Occipital lobe (tissue), 2 donors: ENCODE data around the gene DLK1. TPM values are rescaled to one million over a fixed set of nuclear protein-coding genes. Genes with fewer than 3 reads are reported as not detected.

Experiments used
- DNase-seq: peaks from one replicate; lab custom pipeline; 2025; lab: John Stamatoyannopoulos, UW
- total RNA-seq: library from RNA; depleted of rRNA; stranded (reverse); fragments of >200 nt; gene quantifications from one replicate; pipeline ENCODE4 v1.2.3, GENCODE V29; 2014

The DLK1 gene
- total RNA-seq, 1 donor from 2014 or later = 0.31 TPM

DNA sequence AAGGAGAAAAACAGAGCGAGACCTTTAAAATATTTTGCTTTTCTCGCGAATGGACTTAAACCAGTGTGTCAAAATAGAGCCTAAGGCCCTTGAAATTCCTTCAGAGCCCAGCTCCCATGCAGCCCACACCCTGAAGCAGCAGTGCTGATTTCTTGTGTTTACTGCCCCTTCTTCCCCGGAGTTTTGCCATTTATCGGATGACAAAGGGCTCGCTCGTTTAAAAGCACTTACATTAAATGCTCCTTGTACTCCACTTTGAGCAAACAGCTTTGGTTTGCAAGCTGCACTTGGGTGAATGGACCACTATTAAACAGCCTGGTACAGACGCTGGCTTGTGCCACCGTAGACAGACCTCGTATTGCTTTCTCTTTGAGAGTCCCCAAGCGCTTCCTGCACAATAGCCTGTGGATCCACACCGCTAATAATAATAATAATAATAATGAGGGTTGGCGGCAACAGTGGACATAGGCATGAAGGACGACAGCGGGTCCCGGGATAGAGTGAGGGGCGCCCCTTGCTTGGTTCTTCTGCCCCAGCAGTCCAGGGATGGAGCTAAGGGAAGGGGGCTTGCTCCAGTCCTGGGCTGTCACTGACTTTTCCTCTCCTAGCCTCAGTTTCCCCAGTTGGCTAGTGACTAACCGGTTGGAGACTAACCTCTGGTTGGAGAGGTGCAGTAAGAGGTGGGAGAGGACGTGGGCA lies 6.6 kb downstream of the DLK1 start:
- no peak for DNase-seq

DNA sequence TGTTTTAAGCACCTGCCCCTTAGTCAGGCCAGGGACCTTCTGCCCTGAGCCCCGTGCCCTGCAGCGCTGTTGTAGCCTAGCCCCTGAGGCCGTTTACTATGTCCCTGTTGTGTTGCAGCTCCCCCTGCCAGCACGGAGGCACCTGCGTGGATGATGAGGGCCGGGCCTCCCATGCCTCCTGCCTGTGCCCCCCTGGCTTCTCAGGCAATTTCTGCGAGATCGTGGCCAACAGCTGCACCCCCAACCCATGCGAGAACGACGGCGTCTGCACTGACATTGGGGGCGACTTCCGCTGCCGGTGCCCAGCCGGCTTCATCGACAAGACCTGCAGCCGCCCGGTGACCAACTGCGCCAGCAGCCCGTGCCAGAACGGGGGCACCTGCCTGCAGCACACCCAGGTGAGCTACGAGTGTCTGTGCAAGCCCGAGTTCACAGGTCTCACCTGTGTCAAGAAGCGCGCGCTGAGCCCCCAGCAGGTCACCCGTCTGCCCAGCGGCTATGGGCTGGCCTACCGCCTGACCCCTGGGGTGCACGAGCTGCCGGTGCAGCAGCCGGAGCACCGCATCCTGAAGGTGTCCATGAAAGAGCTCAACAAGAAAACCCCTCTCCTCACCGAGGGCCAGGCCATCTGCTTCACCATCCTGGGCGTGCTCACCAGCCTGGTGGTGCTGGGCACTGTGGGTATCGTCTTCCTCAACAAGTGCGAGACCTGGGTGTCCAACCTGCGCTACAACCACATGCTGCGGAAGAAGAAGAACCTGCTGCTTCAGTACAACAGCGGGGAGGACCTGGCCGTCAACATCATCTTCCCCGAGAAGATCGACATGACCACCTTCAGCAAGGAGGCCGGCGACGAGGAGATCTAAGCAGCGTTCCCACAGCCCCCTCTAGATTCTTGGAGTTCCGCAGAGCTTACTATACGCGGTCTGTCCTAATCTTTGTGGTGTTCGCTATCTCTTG lies 7.6 kb downstream of the DLK1 start:
- DNase-seq = no peak

DNA sequence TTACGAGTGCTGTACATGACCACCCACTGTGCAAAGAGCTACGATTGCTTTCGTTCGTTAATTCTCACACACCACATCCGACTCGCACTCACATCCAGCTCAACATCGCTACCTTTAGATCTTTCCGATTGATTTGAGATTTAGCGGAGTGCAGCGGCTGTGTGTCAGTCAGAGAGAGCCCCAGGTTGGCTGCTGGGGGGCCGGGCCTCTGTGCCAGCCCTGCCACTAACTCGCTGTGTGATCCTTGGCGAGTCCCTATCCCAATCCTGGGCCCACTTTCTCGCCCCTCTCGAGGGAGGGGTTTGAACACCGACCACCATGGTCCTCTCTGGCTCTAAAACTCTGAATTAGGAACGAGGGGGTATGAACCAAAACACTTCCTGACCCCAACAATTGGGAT lies 8.6 kb downstream of the DLK1 start:
- DNase-seq = no peak

DNA sequence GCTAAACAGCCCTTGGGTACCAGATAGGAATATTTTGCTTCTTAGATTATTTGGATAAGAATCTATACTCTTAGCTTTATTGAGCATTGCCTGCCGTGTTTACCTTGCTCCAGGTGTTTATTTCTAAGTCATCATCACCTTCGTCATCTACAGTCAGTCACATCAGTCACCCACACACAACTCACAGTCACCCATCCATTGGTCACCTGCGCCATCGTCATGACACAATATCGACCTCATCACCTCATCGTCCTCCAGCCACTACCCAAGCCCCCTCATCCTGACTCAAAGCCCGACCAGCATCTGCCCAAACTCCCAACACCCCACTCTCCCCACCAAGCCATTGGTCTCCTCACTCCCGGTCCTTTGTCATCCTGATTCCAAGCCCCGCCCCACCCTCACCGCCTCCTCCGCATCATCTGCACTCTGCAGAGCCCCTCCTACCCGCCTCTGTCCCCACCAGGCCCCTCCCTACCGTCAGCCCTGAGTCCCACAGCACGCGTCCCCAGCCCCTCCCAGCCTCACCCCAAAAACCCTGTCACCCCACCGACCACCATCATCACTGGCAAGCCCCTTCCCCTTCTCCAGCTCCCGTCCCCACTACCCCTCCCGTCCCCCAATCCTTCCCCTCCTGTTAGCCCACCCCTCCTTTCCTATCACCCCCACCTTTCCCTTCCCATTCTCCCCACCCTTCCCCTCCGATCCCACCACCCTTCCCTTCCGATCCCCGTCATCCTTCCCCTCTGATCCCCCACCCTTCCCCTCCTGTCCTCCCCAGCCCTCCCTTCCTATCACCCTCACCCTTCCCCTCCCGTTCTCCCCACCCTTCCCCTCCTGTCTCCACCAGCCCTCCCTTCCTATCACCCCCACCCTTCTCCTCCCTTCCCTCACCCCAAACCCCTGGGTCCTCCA lies 9.8 kb downstream of the DLK1 start:
- DNase-seq = no peak

DNA sequence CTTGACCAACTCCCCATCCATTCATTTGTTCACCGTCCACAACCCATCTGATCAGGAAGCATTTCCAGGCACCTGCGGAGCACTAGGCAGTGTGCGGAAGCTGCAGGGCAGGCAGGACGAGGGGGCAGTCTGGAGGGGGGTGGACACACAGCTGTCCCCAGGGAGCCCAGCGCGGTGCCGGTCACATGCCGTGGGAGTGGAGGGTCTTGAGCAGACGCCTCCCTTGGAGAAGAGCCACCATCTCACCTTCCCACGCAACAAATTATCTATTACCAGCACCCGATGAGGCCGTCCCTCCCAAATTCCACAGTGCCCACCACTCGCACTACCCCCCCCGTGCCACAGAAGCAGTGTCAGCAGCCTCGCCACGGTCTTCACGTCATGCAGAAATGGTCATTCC lies 10.8 kb downstream of the DLK1 start:
- DNase-seq = no peak

DNA sequence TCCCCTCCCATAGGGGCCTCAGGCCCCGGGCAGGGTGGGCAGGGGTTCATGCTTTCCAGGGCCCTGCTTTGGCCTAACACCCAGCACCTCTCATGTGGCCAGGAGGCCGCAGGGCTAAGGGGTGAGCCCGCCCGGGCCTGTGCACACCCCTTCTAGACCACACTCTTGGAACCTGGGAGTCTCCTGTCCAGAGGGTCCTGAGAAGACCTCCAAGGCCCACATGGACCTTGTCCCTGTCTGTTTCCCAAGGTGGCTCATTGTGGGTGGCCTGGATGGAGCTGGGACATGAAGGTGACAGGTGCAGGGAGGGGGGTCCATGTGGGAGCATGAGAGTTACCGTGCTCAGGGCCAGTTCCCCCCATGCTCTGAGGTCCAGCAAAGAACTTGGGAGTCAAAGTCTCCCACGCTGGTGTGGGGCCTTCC lies 11.6 kb downstream of the DLK1 start:
- DNase-seq = no peak

DNA sequence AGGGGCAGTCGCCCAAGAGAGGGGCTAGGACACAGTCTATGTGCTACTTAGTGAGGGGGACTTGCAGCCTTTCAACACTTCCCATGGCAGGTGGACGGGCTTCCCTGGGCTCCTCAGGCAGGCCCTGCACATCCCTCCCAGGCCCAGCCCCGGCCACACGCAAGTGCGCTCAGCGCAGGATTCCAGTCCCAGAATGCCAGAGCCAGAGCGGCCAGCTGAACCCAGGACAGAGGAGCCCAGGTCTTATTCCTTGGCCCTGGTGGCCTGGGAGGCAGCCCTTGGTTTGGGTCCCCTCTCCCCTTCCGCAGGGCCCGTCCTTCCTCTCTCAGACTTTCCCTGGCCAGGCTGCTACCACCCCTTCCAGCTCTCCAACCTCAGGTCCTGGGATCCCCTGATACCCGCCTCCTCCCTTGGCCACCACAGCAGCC lies 12.0 kb downstream of the DLK1 start:
- DNase-seq = no peak

DNA sequence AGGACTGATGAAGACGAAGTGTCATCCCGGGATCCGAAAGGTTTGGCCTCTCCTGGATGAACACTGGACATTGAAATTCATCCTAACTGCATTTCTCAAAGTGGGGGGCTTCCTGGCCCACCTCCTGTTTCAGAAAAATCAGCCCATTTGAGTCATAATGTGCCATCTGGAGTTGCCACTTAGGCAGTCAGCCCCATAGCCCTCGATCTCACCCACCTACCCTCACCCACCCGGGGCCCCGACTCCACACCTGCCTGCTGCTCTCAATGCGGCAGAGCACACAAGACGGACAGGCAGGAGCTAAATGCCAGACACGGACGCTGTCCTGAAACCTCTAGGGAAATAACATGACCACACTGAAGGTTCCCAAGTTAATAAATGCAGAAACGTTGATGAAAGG lies 12.6 kb downstream of the DLK1 start:
- DNase-seq = no peak

DNA sequence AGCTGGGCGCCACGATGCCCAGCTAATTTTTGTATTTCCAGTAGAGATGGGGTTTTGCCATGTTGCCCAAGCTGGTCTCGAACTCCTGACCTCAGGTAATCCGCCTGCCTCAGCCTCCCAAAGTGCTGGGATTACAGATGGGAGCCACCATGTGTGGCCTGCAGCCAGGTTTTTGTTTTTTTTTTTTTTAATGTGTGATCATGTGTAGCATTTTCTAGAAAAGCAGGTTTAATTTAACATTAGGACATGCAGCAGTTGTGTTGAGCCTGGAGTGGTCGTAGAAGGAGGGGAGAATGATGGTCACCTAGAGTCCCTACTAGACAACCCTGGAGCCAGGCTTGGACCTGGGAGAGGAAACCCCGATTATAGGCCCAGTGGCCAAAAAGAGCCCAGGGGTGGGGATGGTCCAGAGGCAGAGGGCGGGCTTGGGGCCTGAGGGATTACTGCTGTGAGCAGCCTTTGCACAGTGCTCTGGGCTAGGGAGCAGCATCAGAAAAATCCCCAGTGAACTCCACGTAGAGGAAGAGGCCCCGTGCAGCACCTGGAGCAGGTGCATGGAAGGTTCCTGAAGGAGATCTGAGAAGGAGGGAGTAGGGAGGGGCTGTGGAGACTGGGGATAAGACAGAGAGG lies 13.6 kb downstream of the DLK1 start:
- DNase-seq = no peak

DNA sequence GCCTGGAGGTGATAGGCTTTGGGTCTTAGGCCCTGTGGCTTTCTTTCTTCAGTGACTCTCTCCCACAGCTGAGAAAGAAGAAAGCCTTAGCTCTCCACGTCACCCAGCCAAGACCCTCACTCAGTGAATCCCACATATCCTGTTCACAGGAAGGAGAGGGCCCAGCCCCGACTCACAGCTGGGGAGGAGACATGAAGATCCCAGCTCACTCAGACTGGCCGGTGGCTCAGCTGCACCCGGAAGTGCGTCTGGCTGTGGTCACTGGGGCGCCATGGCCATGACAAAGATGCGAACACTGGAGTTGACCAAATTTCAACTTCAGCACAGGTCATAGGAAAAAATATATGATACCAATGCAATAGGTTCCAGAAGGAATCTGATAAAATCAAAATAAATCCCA lies 14.2 kb downstream of the DLK1 start:
- no peak for DNase-seq

DNA sequence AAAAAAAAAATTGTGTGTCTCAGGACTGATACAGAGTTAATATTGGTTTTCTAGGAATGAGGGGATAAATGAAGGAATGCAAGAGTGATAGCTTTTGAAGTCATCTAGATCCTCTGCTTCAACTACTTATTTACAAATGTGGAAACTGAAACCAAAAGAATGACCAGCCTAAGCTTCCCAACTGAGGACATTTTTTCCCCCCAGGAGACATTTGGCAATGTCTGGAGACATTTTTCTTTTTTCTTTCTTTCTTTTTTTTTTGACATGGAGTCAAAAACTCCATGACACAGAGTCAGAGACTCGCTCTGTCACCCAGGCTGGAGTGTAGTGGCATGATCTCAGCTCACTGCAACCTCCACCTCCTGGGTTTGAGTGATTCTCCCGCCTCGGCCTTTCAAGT lies 15.3 kb downstream of the DLK1 start:
- DNase-seq = no peak

DNA sequence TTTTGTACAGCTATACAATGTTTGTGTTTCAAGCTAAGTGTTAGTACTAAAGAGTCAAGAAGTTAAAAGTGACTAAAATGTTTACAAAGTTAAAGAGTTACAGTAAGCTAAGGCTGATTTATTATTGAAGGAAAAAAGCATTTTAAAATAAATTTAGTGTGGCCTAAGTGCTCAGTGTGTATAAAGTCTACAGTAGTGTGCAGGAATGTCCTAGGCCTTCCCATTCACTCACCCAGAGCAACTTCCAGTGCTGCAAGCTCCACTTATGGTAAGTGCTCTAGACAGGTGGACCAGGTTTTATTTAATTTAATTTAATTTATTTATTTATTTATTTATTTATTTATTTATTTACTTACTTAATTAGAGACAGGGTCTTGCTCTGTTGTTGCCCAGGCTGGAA lies 19.6 kb downstream of the DLK1 start:
- no peak for DNase-seq

DNA sequence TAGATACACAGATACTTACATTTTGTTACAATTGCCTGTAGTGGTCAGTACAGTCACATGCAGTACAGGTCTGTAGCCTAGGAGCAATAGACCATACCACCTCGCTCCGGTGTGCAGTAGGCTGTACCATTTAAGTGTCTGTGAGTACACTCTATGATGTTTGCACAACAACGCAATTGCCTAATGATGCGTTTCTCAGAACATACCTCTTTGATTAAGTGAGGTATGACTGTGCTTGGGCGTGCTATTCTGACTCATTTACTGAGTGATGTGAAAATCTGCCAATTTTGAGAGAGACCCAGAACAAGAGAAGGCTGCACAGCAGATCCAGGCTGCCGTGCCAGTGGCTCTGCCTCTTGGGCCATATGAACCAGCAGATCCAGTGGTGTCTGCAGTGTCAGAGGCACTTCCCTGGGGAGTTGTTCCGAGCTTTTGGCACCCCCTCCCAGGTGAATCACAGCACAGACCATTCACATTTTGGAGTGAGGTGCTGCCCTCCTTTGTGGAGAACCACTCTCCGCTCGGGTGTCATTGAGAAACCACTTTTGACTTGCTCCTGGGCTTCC lies 20.4 kb downstream of the DLK1 start:
- no peak for DNase-seq

DNA sequence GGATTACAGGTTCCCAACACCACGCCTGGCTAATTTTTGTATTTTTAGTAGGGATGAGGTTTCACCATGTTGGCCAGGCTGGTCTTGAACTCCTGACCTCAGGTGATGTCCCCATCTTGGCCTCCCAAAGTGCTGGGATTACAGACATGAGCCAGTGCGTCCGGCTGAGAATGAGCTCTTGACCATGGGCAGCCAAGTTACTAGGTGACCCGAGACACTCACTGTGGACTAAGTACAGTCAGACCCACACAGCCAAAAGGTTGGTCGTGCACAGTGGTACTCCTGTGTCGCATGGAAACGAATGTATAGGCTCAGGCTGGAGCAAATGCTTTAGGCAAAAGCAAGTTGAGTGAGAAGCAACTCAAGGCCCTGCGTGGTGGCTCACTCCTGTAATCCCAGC lies 21.0 kb downstream of the DLK1 start:
- no peak for DNase-seq

DNA sequence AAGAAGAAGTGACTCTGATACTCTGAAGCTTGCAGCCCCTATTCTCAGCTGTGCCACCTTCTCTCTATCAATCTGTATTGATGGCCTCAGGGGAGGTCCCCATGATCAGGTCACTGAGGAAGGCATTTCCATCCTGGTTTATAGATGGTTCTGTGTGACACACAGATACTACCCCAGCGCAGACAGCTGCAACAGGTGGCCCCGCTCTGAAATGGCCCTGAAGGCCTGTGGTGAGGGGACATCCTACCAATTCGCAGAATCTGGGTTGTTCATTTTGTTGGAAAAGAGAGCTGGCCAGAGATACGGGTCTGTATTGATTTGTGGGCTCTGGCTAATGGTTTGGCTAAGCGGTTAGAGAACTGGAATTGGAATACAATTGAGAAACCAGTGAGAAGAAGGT lies 21.7 kb downstream of the DLK1 start:
- DNase-seq = no peak

DNA sequence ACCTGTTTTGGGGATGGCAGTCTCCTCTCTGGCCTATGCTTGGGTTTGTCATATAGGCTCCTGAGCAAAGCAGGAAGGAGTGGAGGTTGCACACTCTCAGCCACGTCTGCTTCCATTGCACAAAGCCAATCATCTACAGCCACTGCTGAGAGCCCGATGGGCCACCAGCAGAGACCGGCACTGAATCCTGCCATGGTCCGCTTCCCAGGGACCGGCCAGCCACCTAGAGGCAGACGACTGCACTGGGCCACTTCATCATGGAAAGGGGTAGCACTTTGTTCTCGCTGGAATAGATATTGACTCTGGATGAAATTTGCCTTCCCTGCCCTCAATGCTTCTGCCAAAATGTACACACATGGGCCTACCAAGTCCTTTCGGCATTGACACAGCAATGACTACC lies 22.3 kb downstream of the DLK1 start:
- DNase-seq = no peak

DNA sequence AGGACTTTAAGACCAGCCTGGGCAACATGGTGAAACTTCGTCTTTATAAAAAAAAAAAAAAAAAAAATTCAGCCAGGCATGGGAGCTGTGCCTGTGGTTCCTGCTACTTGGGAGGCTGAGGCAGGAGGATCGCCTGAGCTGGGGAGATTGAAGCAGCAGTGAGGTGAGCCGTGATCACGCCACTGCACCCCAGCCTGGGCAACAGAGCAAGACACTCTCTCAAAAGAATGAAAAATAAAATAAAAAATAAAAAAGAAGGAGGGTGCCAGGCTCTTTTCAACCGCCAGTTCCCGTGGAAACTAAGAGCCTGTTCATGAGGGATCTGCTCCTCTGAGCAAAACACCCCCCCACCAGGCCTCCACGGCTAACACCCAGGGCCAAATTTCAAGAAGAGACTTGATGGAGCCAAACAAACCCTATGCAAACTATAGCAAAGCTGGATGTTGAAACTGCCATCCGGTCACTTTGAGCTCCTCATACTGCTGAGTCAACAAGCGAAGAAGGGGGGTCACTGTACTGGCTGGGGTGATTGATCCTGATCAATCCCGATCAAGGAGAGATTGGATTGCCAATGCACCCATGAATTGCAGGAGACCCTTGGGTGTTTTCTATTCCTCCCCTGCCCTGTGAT lies 23.4 kb downstream of the DLK1 start:
- DNase-seq = no peak

DNA sequence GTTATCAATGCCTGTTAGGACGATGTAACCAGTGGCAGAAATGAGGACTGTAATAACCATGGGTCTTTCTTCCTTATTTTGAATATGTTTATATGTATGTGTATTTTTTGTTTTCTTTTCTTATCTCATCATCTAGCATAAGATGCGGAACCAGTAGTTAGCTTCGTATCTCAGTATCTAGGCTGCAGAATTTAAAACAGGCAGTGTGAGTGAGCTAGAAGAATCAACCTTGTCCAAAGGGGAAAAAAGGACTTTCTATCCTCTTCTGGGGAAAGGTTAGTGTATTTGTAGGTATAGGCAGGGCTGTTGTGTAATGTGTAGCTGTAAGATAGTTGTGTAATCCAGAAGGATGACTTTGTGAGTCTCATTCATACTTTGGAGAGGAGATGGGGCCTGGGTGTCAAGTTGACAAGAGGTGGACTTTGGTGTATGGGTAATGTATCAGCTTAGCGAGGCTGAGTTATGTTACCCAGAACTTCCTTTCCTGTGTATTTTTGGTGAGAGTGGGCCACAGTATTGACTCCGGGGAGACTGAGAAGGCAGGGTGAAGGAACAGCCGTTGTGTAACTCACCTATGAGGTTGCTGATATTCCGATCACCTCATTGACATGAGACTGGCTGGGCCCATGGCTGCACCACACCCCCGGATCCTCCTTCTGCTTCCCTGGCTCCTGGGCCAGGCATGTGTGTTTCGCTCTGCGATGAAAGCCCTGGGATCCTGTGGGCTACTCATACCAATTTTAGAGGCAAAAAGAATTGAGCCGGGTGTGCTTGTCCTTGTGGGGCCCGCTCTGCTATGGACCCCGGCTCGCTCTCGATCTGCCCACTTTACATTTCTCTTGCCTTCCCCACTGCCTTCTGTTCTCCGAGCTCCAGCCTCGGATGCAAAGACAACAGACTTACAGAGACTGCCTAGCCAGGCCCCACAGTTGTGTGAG lies 24.3 kb downstream of the DLK1 start:
- no peak for DNase-seq

DNA sequence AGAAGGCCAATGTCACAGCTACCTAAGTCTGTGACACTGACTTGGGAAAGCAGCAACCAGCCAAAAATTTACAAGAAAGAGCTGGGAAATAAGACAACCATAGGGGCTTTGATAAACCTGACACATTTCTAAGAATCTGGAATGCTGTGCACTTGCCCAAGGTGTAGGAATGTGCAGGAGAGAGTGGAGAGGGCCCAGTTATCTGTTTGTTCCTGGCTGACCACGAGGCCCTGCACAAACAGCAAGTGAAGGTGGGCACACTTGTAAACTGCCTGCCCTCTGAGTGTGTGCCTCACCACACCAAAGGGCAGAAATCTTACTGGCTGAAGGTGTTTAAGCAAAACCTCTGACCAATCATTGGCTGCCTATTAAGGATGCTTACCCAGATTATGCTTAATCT lies 27.3 kb downstream of the DLK1 start:
- no peak for DNase-seq
